Measurements from ENCODE around the gene CD72.

CD72 gene

GRCh38 chr9:35661756-35662350 lies 43.6 kb upstream of the CD72 start:
- no peak for ATAC-seq
- TF ChIP-seq OSR1 (CRISPR knock-in tag; IDR thresholded peaks at IDR 0.05) = no peak
- TF ChIP-seq ZC3H10 (CRISPR knock-in tag; IDR thresholded peaks at IDR 0.05) = no peak
- TF ChIP-seq, protein P1, sequence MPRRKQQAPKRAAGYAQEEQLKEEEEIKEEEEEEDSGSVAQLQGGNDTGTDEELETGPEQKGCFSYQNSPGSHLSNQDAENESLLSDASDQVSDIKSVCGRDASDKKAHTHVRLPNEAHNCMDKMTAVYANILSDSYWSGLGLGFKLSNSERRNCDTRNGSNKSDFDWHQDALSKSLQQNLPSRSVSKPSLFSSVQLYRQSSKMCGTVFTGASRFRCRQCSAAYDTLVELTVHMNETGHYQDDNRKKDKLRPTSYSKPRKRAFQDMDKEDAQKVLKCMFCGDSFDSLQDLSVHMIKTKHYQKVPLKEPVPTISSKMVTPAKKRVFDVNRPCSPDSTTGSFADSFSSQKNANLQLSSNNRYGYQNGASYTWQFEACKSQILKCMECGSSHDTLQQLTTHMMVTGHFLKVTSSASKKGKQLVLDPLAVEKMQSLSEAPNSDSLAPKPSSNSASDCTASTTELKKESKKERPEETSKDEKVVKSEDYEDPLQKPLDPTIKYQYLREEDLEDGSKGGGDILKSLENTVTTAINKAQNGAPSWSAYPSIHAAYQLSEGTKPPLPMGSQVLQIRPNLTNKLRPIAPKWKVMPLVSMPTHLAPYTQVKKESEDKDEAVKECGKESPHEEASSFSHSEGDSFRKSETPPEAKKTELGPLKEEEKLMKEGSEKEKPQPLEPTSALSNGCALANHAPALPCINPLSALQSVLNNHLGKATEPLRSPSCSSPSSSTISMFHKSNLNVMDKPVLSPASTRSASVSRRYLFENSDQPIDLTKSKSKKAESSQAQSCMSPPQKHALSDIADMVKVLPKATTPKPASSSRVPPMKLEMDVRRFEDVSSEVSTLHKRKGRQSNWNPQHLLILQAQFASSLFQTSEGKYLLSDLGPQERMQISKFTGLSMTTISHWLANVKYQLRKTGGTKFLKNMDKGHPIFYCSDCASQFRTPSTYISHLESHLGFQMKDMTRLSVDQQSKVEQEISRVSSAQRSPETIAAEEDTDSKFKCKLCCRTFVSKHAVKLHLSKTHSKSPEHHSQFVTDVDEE (CRISPR knock-in tag; IDR thresholded peaks at IDR 0.05) = no peak
- TF ChIP-seq ISL1 (CRISPR knock-in tag; IDR thresholded peaks at IDR 0.05) = no peak
- no peak for TF ChIP-seq PATZ1 (CRISPR knock-in tag; IDR thresholded peaks at IDR 0.05; ENCODE audit: borderline replicate concordance)
- no peak for TF ChIP-seq RARB (CRISPR knock-in tag; IDR thresholded peaks at IDR 0.05)
- TF ChIP-seq BACH2 (CRISPR knock-in tag; IDR thresholded peaks at IDR 0.05; ENCODE audit: borderline replicate concordance) = no peak
- no peak for TF ChIP-seq TCF4 (CRISPR knock-in tag; IDR thresholded peaks at IDR 0.05; ENCODE audit: borderline replicate concordance)
- TF ChIP-seq, protein P2, sequence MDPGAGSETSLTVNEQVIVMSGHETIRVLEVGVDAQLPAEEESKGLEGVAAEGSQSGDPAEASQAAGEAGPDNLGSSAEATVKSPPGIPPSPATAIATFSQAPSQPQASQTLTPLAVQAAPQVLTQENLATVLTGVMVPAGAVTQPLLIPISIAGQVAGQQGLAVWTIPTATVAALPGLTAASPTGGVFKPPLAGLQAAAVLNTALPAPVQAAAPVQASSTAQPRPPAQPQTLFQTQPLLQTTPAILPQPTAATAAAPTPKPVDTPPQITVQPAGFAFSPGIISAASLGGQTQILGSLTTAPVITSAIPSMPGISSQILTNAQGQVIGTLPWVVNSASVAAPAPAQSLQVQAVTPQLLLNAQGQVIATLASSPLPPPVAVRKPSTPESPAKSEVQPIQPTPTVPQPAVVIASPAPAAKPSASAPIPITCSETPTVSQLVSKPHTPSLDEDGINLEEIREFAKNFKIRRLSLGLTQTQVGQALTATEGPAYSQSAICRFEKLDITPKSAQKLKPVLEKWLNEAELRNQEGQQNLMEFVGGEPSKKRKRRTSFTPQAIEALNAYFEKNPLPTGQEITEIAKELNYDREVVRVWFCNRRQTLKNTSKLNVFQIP (CRISPR knock-in tag; IDR thresholded peaks at IDR 0.05; ENCODE audit: borderline replicate concordance, low read depth) = no peak
- TF ChIP-seq CSDC2 (CRISPR knock-in tag; IDR thresholded peaks at IDR 0.05) = no peak
- no peak for TF ChIP-seq ZNF70 (CRISPR knock-in tag; IDR thresholded peaks at IDR 0.05)
- TF ChIP-seq, protein P3, sequence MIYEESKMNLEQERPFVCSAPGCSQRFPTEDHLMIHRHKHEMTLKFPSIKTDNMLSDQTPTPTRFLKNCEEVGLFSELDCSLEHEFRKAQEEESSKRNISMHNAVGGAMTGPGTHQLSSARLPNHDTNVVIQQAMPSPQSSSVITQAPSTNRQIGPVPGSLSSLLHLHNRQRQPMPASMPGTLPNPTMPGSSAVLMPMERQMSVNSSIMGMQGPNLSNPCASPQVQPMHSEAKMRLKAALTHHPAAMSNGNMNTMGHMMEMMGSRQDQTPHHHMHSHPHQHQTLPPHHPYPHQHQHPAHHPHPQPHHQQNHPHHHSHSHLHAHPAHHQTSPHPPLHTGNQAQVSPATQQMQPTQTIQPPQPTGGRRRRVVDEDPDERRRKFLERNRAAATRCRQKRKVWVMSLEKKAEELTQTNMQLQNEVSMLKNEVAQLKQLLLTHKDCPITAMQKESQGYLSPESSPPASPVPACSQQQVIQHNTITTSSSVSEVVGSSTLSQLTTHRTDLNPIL (CRISPR knock-in tag; IDR thresholded peaks at IDR 0.05; ENCODE audit: low read depth) = no peak
- TF ChIP-seq ZFP3 (CRISPR knock-in tag; IDR thresholded peaks at IDR 0.05) = no peak
- TF ChIP-seq SNAI2 (CRISPR knock-in tag; IDR thresholded peaks at IDR 0.05) = no peak
- no peak for TF ChIP-seq TOX (CRISPR knock-in tag; IDR thresholded peaks at IDR 0.05; ENCODE audit: borderline replicate concordance)
- TF ChIP-seq PPARA (CRISPR knock-in tag; IDR thresholded peaks at IDR 0.05; ENCODE audit: borderline replicate concordance) = no peak
- no peak for TF ChIP-seq ARNTL (CRISPR knock-in tag; IDR thresholded peaks at IDR 0.05; ENCODE audit: borderline replicate concordance, low read depth)
- no peak for TF ChIP-seq ZFP30 (CRISPR knock-in tag; IDR thresholded peaks at IDR 0.05)

DNA sequence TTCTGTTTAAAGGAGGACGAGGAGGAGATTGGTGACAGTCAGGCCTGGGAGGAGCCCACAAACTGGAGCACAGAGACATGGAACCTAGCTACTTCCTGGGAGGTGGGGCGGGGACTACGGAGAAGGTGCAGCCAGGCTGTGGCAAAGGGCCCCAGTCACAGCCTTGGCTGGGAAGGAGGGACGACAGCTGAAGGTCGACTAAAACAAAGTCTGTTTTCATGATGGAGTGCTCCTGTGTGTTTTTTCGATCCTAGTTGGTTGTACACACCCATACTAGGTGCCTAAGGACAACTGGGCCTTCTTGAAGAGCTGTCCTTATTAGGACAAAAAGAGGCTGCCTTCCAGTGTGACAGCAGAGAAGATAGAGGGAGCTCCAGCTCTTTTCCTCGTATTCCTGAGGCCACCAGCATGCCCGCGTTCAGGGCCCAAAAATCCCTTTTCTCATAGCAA lies 42.8 kb upstream of the CD72 start:
- TF ChIP-seq PPARA (CRISPR knock-in tag; IDR thresholded peaks at IDR 0.05; ENCODE audit: borderline replicate concordance) = no peak
- no peak for TF ChIP-seq ZFP3 (CRISPR knock-in tag; IDR thresholded peaks at IDR 0.05)
- TF ChIP-seq ISL1 (CRISPR knock-in tag; IDR thresholded peaks at IDR 0.05) = no peak
- TF ChIP-seq SNAI2 (CRISPR knock-in tag; IDR thresholded peaks at IDR 0.05) = no peak
- ATAC-seq = no peak

DNA sequence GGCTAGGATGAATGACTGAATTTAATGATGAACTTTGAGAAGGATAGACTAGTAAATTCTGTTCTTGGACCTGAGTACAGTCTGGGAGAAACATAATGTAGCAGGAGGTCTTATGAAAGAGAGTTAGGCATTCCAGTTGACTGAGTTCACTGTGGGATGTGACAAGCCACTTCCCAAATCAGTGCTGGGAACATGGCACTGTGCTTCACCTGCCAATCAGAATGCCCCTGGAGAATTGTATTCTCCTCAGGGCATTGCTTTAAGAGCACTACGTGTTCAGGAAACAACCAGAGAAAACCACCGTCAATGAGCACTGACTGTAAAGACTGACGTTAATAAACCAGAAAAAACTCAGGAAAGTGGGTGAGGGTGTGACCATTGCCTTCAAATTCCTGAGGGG lies 41.1 kb upstream of the CD72 start:
- ATAC-seq = no peak

More for the DNA sequence above, 41.1 kb upstream of the CD72 start:
- TF ChIP-seq, protein P3 (CRISPR knock-in tag; IDR thresholded peaks at IDR 0.05; ENCODE audit: low read depth) = no peak
- no peak for TF ChIP-seq CSDC2 (CRISPR knock-in tag; IDR thresholded peaks at IDR 0.05)
- no peak for TF ChIP-seq ISL1 (CRISPR knock-in tag; IDR thresholded peaks at IDR 0.05)
- no peak for TF ChIP-seq SNAI2 (CRISPR knock-in tag; IDR thresholded peaks at IDR 0.05)
- TF ChIP-seq TOX (CRISPR knock-in tag; IDR thresholded peaks at IDR 0.05; ENCODE audit: borderline replicate concordance) = no peak
- TF ChIP-seq OSR1 (CRISPR knock-in tag; IDR thresholded peaks at IDR 0.05) = no peak
- TF ChIP-seq TCF4 (CRISPR knock-in tag; IDR thresholded peaks at IDR 0.05; ENCODE audit: borderline replicate concordance) = no peak
- TF ChIP-seq RARB (CRISPR knock-in tag; IDR thresholded peaks at IDR 0.05) = no peak
- TF ChIP-seq ZNF8 (CRISPR knock-in tag; IDR thresholded peaks at IDR 0.05) = no peak
- no peak for TF ChIP-seq PATZ1 (CRISPR knock-in tag; IDR thresholded peaks at IDR 0.05; ENCODE audit: borderline replicate concordance)
- no peak for TF ChIP-seq ESRRG (CRISPR knock-in tag; IDR thresholded peaks at IDR 0.05)
- no peak for TF ChIP-seq ZC3H10 (CRISPR knock-in tag; IDR thresholded peaks at IDR 0.05)

Measured in SK-N-SH treated with all-trans-retinoic acid at 6 μM for 48 hours (cell line).